ENCODE results near the gene VSIG8.
"Not testable (repeated sequence)": the region's sequence is repeated elsewhere in the genome, so short reads cannot be mapped to it uniquely, and the experiment has no call there.

The VSIG8 gene

GRCh38 chr1:159862557-159862956, at the start of gene VSIG8:
Gene VSIG8 (minus strand): TSS chr1:159862657. CDS start chr1:159862521, 136 bp downstream.
- H3K9ac ChIP-seq (ENCODE audit: low read depth, low read length) = no peak within 1 kb of the TSS
- peaks cover 9% of the 10 kb centered on the region for H3K27me3 ChIP-seq (ENCODE audit: control insufficient read depth, insufficient read depth, low read length)
- H3K36me3 ChIP-seq (ENCODE audit: control insufficient read depth, insufficient read depth, low read length) = no peaks in the 10 kb centered on the region
- H3K4me1 ChIP-seq (ENCODE audit: control insufficient read depth, insufficient read depth, low read length) = no peaks in the 10 kb centered on the region
- no peaks in the 10 kb centered on the region for H3K9me3 ChIP-seq (ENCODE audit: control insufficient read depth, insufficient read depth, low read length)
- no peak within 1 kb of the TSS for H3K4me3 ChIP-seq (ENCODE audit: low read depth, low read length)

- no peaks in the 10 kb centered on the region for H3K9me3 ChIP-seq (ENCODE audit: control insufficient read depth, insufficient read depth, low read length)
- H3K4me3 ChIP-seq (ENCODE audit: low read depth, low read length) = no peak overlapping the region
- no peaks in the 10 kb centered on the region for H3K36me3 ChIP-seq (ENCODE audit: control insufficient read depth, insufficient read depth, low read length)
- no peaks in the 10 kb centered on the region for H3K27me3 ChIP-seq (ENCODE audit: control insufficient read depth, insufficient read depth, low read length)
- H3K9ac ChIP-seq (ENCODE audit: low read depth, low read length) = no peak overlapping the region
- H3K4me1 ChIP-seq (ENCODE audit: control insufficient read depth, insufficient read depth, low read length) = peaks cover 32% of the 10 kb centered on the region
These were observed 49.0 kb upstream of the VSIG8 start for GRCh38 chr1:159911326-159912070.

- Histone ChIP-seq H3K4me1 (ENCODE audit: control insufficient read depth, insufficient read depth, low read length) (peaks cover 13% of the 10 kb centered on the region), H3K36me3 (ENCODE audit: control insufficient read depth, insufficient read depth, low read length) (no peaks in the 10 kb centered on the region), H3K27me3 (ENCODE audit: control insufficient read depth, insufficient read depth, low read length) (no peaks in the 10 kb centered on the region), H3K9me3 (ENCODE audit: control insufficient read depth, insufficient read depth, low read length) (no peaks in the 10 kb centered on the region), H3K4me3 (ENCODE audit: low read depth, low read length) (no peak overlapping the region), H3K9ac (ENCODE audit: low read depth, low read length) (no peak overlapping the region)
These were observed 45.8 kb upstream of the VSIG8 start for GRCh38 chr1:159908031-159908940.

- peaks cover 13% of the 10 kb centered on the region for H3K4me1 ChIP-seq (ENCODE audit: control insufficient read depth, insufficient read depth, low read length)
- no peak overlapping the region for H3K9ac ChIP-seq (ENCODE audit: low read depth, low read length)
These were observed 44.5 kb upstream of the VSIG8 start for GRCh38 chr1:159906960-159907359.

GRCh38 chr1:159904036-159904435, 41.6 kb upstream of the VSIG8 start:
- H3K36me3 ChIP-seq (ENCODE audit: control insufficient read depth, insufficient read depth, low read length); H3K9me3 ChIP-seq (ENCODE audit: control insufficient read depth, insufficient read depth, low read length); H3K4me3 ChIP-seq (ENCODE audit: low read depth, low read length); H3K9ac ChIP-seq (ENCODE audit: low read depth, low read length); H3K4me1 ChIP-seq (ENCODE audit: control insufficient read depth, insufficient read depth, low read length): not testable (repeated sequence)
- peaks cover 12% of the 10 kb centered on the region for H3K27me3 ChIP-seq (ENCODE audit: control insufficient read depth, insufficient read depth, low read length)

More at GRCh38 chr1:159906960-159907359, 44.5 kb upstream of the VSIG8 start:
- Histone ChIP-seq H3K27me3 (ENCODE audit: control insufficient read depth, insufficient read depth, low read length) (no peaks in the 10 kb centered on the region), H3K9me3 (ENCODE audit: control insufficient read depth, insufficient read depth, low read length) (no peaks in the 10 kb centered on the region), H3K36me3 (ENCODE audit: control insufficient read depth, insufficient read depth, low read length) (no peaks in the 10 kb centered on the region), H3K4me3 (ENCODE audit: low read depth, low read length) (no peak overlapping the region)

- Histone ChIP-seq H3K36me3 (ENCODE audit: control insufficient read depth, insufficient read depth, low read length) (no peaks in the 10 kb centered on the region), H3K27me3 (ENCODE audit: control insufficient read depth, insufficient read depth, low read length) (peaks cover 15% of the 10 kb centered on the region), H3K4me1 (ENCODE audit: control insufficient read depth, insufficient read depth, low read length) (peaks cover 6% of the 10 kb centered on the region), H3K4me3 (ENCODE audit: low read depth, low read length) (no peak overlapping the region), H3K9ac (ENCODE audit: low read depth, low read length) (no peak overlapping the region), H3K9me3 (ENCODE audit: control insufficient read depth, insufficient read depth, low read length) (no peaks in the 10 kb centered on the region)
These were observed 40.1 kb upstream of the VSIG8 start for GRCh38 chr1:159902541-159902940.

- peaks cover 6% of the 10 kb centered on the region for H3K4me1 ChIP-seq (ENCODE audit: control insufficient read depth, insufficient read depth, low read length)
- H3K4me3 ChIP-seq (ENCODE audit: low read depth, low read length) = no peak overlapping the region
- H3K9ac ChIP-seq (ENCODE audit: low read depth, low read length) = no peak overlapping the region
- H3K9me3 ChIP-seq (ENCODE audit: control insufficient read depth, insufficient read depth, low read length) = no peaks in the 10 kb centered on the region
- H3K27me3 ChIP-seq (ENCODE audit: control insufficient read depth, insufficient read depth, low read length) = peaks cover 15% of the 10 kb centered on the region
- H3K36me3 ChIP-seq (ENCODE audit: control insufficient read depth, insufficient read depth, low read length) = no peaks in the 10 kb centered on the region
These were observed 38.4 kb upstream of the VSIG8 start for GRCh38 chr1:159900755-159901360.

GRCh38 chr1:159900086-159900680, 37.7 kb upstream of the VSIG8 start, which contains the start of gene CFAP45:
Gene CFAP45 (minus strand): TSS chr1:159900165. CDS start chr1:159900098, 67 bp downstream.
- Histone ChIP-seq H3K36me3 (ENCODE audit: control insufficient read depth, insufficient read depth, low read length) (no peaks in the 10 kb centered on the region), H3K4me3 (ENCODE audit: low read depth, low read length) (peak within 1 kb of the TSS; percentile 35), H3K4me1 (ENCODE audit: control insufficient read depth, insufficient read depth, low read length) (peaks cover 6% of the 10 kb centered on the region), H3K27me3 (ENCODE audit: control insufficient read depth, insufficient read depth, low read length) (peaks cover 16% of the 10 kb centered on the region), H3K9me3 (ENCODE audit: control insufficient read depth, insufficient read depth, low read length) (no peaks in the 10 kb centered on the region), H3K9ac (ENCODE audit: low read depth, low read length) (no peak within 1 kb of the TSS)

- not testable (repeated sequence) for H3K36me3 ChIP-seq (ENCODE audit: control insufficient read depth, insufficient read depth, low read length); H3K9ac ChIP-seq (ENCODE audit: low read depth, low read length); H3K4me1 ChIP-seq (ENCODE audit: control insufficient read depth, insufficient read depth, low read length); H3K9me3 ChIP-seq (ENCODE audit: control insufficient read depth, insufficient read depth, low read length)
- peaks cover 18% of the 10 kb centered on the region for H3K27me3 ChIP-seq (ENCODE audit: control insufficient read depth, insufficient read depth, low read length)
- H3K4me3 ChIP-seq (ENCODE audit: low read depth, low read length) = peak overlapping the region; percentile 18
These were observed 37.2 kb upstream of the VSIG8 start for GRCh38 chr1:159899634-159900033.

GRCh38 chr1:159898527-159898926, 36.1 kb upstream of the VSIG8 start:
- no peak overlapping the region for H3K4me3 ChIP-seq (ENCODE audit: low read depth, low read length)
- H3K27me3 ChIP-seq (ENCODE audit: control insufficient read depth, insufficient read depth, low read length) = peaks cover 18% of the 10 kb centered on the region
- H3K4me1 ChIP-seq (ENCODE audit: control insufficient read depth, insufficient read depth, low read length) = peaks cover 6% of the 10 kb centered on the region
- H3K9me3 ChIP-seq (ENCODE audit: control insufficient read depth, insufficient read depth, low read length) = no peaks in the 10 kb centered on the region
- H3K9ac ChIP-seq (ENCODE audit: low read depth, low read length) = no peak overlapping the region
- H3K36me3 ChIP-seq (ENCODE audit: control insufficient read depth, insufficient read depth, low read length) = no peaks in the 10 kb centered on the region

GRCh38 chr1:159897962-159898361, 35.5 kb upstream of the VSIG8 start:
- no peaks in the 10 kb centered on the region for H3K9me3 ChIP-seq (ENCODE audit: control insufficient read depth, insufficient read depth, low read length)
- no peaks in the 10 kb centered on the region for H3K36me3 ChIP-seq (ENCODE audit: control insufficient read depth, insufficient read depth, low read length)
- no peak overlapping the region for H3K9ac ChIP-seq (ENCODE audit: low read depth, low read length)
- H3K4me1 ChIP-seq (ENCODE audit: control insufficient read depth, insufficient read depth, low read length) = peaks cover 6% of the 10 kb centered on the region
- peaks cover 18% of the 10 kb centered on the region for H3K27me3 ChIP-seq (ENCODE audit: control insufficient read depth, insufficient read depth, low read length)
- no peak overlapping the region for H3K4me3 ChIP-seq (ENCODE audit: low read depth, low read length)

All from iPS-15b (cell line).